BE2C (cell line): ENCODE measurements around the gene LRRC4B.

Experiments used
- DNase-seq: peaks from one replicate; pipeline ENCODE4 v3.0.0-alpha.2; 2020
- H3K27me3 ChIP-seq: fragments of 250-450 bp; sonication (Bioruptor Pico); 2 replicates; pipeline ENCODE4 v1.5.1; 2020; ENCODE audit warnings: mild to moderate bottlenecking
- H3K36me3 ChIP-seq: fragments of 250-450 bp; sonication (Bioruptor Pico); 2 replicates; pipeline ENCODE4 v1.5.1; 2020; ENCODE audit warnings: mild to moderate bottlenecking
- H3K4me1 ChIP-seq: fragments of 250-450 bp; sonication (Bioruptor Pico); 2 replicates; pipeline ENCODE4 v1.5.1; 2020
- H3K4me3 ChIP-seq: 2 replicates; pipeline ENCODE4 v1.5.1; 2011; ENCODE audit warnings: low read depth, low read length
- H3K9me3 ChIP-seq: fragments of 250-450 bp; sonication (Bioruptor Pico); 2 replicates; pipeline ENCODE4 v1.5.1; 2020
- CTCF ChIP-seq: IDR thresholded peaks from 2 replicates; pipeline ENCODE4 v1.5.1; 2012; ENCODE audit warnings: mild to moderate bottlenecking, low read depth, low read length

LRRC4B gene

GRCh38 chr19:50486823-50487515 is 81.3 kb downstream of the LRRC4B start:
- Histone ChIP-seq H3K4me3 (no peak overlapping the region), H3K36me3 (no peaks in the 10 kb centered on the region; the same call in 1 of the 2 replicates), H3K9me3 (peaks cover 8% of the 10 kb centered on the region; the same call in 1 of the 2 replicates), H3K27me3 (peaks cover 28% of the 10 kb centered on the region), H3K4me1 (no peaks in the 10 kb centered on the region)
- TF ChIP-seq CTCF, result peak; percentile 64
- DNase-seq, result peak; percentile 60

GRCh38 chr19:50485284-50485955 is 82.8 kb downstream of the LRRC4B start:
- TF ChIP-seq CTCF, result no peak
- Histone ChIP-seq H3K36me3 (peaks cover under 1% of the 10 kb centered on the region), H3K4me3 (no peak overlapping the region)

GRCh38 chr19:50482916-50483315 is 85.3 kb downstream of the LRRC4B start:
- Histone ChIP-seq H3K9me3 (peaks cover 8% of the 10 kb centered on the region; the same call in 1 of the 2 replicates), H3K4me3 (no peak overlapping the region), H3K36me3 (peaks cover 9% of the 10 kb centered on the region), H3K27me3 (peaks cover 8% of the 10 kb centered on the region), H3K4me1 (no peaks in the 10 kb centered on the region)
- no peak for DNase-seq
- no peak for TF ChIP-seq CTCF

More at GRCh38 chr19:50485284-50485955, 82.8 kb downstream of the LRRC4B start:
- Histone ChIP-seq H3K27me3 (peaks cover 22% of the 10 kb centered on the region), H3K9me3 (peaks cover 8% of the 10 kb centered on the region; the same call in 1 of the 2 replicates), H3K4me1 (no peaks in the 10 kb centered on the region)
- DNase-seq, result no peak

- TF ChIP-seq CTCF, result no peak
- no peak for DNase-seq
- no peak overlapping the region for H3K4me3 ChIP-seq
- H3K9me3 ChIP-seq, result peaks cover 7% of the 10 kb centered on the region; the same call in 1 of the 2 replicates
- H3K4me1 ChIP-seq, result no peaks in the 10 kb centered on the region; the same call in 1 of the 2 replicates
- H3K36me3 ChIP-seq, result peaks cover 9% of the 10 kb centered on the region
- peaks cover 2% of the 10 kb centered on the region for H3K27me3 ChIP-seq
Observed at GRCh38 chr19:50482271-50482855, 85.9 kb downstream of the LRRC4B start.

- no peak overlapping the region for H3K4me3 ChIP-seq
Observed at GRCh38 chr19:50481351-50482149, 86.7 kb downstream of the LRRC4B start.

More at GRCh38 chr19:50481351-50482149, 86.7 kb downstream of the LRRC4B start:
- DNase-seq, result no peak
- H3K36me3 ChIP-seq, result peaks cover 9% of the 10 kb centered on the region
- H3K4me1 ChIP-seq, result no peaks in the 10 kb centered on the region; the same call in 1 of the 2 replicates
- H3K27me3 ChIP-seq, result no peaks in the 10 kb centered on the region
- peaks cover 2% of the 10 kb centered on the region; the same call in 1 of the 2 replicates for H3K9me3 ChIP-seq
- no peak for TF ChIP-seq CTCF
